Karpas-422 (cell line): ENCODE data around the gene GCHFR. TPM values are rescaled to one million over a fixed set of nuclear protein-coding genes. Genes with fewer than 3 reads are reported as not detected.

ENCODE experiments used
- DNase-seq: peaks from one replicate; pipeline ENCODE4 v3.0.0-alpha.2; 2015
- H2AFZ ChIP-seq: fragments of 200-600 bp; sonication (generic); 2 replicates; pipeline ENCODE4 v1.6.1; 2014; ENCODE audit warnings: antibody characterized with exemption, low read length, mixed read lengths
- H3K27ac ChIP-seq: fragments of 200-600 bp; sonication (generic); 2 replicates; pipeline ENCODE4 v1.5.1; 2014; ENCODE audit warnings: mild to moderate bottlenecking, low read length, moderate library complexity
- H3K27me3 ChIP-seq: fragments of 200-600 bp; sonication (generic); 2 replicates; pipeline ENCODE4 v1.6.1; 2014; ENCODE audit warnings: low read length, mixed read lengths
- H3K36me3 ChIP-seq: fragments of 200-600 bp; sonication (generic); 2 replicates; pipeline ENCODE4 v1.6.1; 2014; ENCODE audit warnings: low read length, mixed read lengths; ENCODE audit not compliant: insufficient read depth
- H3K4me1 ChIP-seq: fragments of 200-600 bp; sonication (generic); 2 replicates; pipeline ENCODE4 v1.6.1; 2014; ENCODE audit warnings: mild to moderate bottlenecking, low read length, mixed read lengths
- H3K4me2 ChIP-seq: fragments of 200-600 bp; sonication (generic); 2 replicates; pipeline ENCODE4 v1.6.1; 2014; ENCODE audit warnings: low read length, low read depth, mild to moderate bottlenecking; ENCODE audit not compliant: poor library complexity, severe bottlenecking
- H3K4me3 ChIP-seq: fragments of 200-600 bp; sonication (generic); 2 replicates; pipeline ENCODE4 v1.5.1; 2014; ENCODE audit warnings: mild to moderate bottlenecking, antibody characterized with exemption, low read length, mixed read lengths
- H3K79me2 ChIP-seq: fragments of 200-600 bp; sonication (generic); 2 replicates; pipeline ENCODE4 v1.6.1; 2014; ENCODE audit warnings: mild to moderate bottlenecking, low read length, mixed read lengths
- H3K9ac ChIP-seq: fragments of 200-600 bp; sonication (generic); 2 replicates; pipeline ENCODE4 v1.6.0; 2014; ENCODE audit warnings: low read length
- H3K9me2 ChIP-seq: fragments of 200-600 bp; sonication (generic), shearing (Covaris generic); replicated peaks from 2 replicates; pipeline ENCODE4 v1.6.0; 2014; ENCODE audit warnings: mild to moderate bottlenecking, low read length, moderate library complexity; ENCODE audit not compliant: insufficient read depth
- H3K9me3 ChIP-seq: fragments of 300-700, 200-600 bp; sonication (generic); 2 replicates; pipeline ENCODE4 v1.6.1; 2014; ENCODE audit warnings: low read length, mixed read lengths
- H4K20me1 ChIP-seq: fragments of 200-600 bp; sonication (generic); 2 replicates; pipeline ENCODE4 v1.6.1; 2014; ENCODE audit warnings: mild to moderate bottlenecking, antibody characterized with exemption, low read length, low read depth; ENCODE audit not compliant: insufficient read depth
- total RNA-seq: library from RNA; depleted of rRNA; stranded (reverse); fragments of >200 nt; shearing (Covaris generic); gene quantifications from 2 replicates; pipeline ENCODE4 v1.2.3, GENCODE V29; 2014; ENCODE audit warnings: low replicate concordance

GCHFR gene
- total RNA-seq, 1 experiment from 2014 or later: 173 TPM

DNA sequence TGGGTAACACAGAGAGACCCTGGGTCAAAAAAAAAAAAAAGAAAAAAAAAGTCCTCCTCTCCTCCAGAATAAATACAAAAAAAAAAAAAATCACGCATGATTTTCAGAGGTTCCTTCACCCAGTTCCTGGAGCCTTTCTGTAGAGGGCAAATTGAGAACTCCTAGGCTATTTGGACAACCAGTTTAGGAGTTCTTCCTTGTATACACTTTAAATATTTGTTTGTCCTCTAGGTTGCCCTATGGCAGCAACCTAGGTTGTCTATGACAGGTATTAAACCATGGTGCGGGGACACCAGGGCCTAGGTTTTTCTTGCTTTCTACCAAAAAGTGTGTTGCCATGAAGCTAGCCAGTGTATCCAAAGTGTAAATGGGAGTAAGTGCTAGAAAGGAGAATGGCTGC lies 39.2 kb downstream of the GCHFR start:
- H2AFZ ChIP-seq: no peak overlapping the region
- no peaks in the 10 kb centered on the region for H3K9me3 ChIP-seq
- H4K20me1 ChIP-seq: no peaks in the 10 kb centered on the region
- H3K79me2 ChIP-seq: peaks cover 49% of the 10 kb centered on the region
- no peak for DNase-seq
- no peak overlapping the region for H3K27ac ChIP-seq
- H3K9me2 ChIP-seq: no peaks in the 10 kb centered on the region
- no peak overlapping the region for H3K9ac ChIP-seq
- no peak overlapping the region for H3K4me3 ChIP-seq
- no peaks in the 10 kb centered on the region for H3K36me3 ChIP-seq
- H3K27me3 ChIP-seq: no peaks in the 10 kb centered on the region
- H3K4me2 ChIP-seq: no peak overlapping the region
- H3K4me1 ChIP-seq: peaks cover 13% of the 10 kb centered on the region

DNA sequence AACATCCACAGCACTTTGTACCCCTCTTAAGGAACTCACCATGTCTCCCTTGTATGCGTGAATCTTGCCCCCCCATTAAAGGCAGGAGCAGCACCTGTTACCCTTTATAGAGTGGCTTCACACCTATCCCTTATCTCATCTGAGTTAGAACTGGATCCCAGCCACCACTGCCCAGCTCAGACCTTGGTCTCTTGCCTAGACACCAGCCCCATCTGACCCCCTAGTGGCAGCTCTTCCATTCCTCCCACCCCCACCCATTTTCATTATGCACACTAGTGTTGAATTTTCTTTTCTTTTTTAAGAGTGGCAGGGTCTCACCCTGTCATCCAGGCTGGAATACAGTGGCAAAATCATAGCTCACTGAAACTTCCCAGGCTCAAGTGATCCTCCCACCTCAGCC lies 39.8 kb downstream of the GCHFR start:
- no peaks in the 10 kb centered on the region for H3K27me3 ChIP-seq
- DNase-seq: no peak
- H3K79me2 ChIP-seq: peaks cover 46% of the 10 kb centered on the region
- H3K4me3 ChIP-seq: no peak overlapping the region
- no peaks in the 10 kb centered on the region for H3K9me2 ChIP-seq
- no peaks in the 10 kb centered on the region for H4K20me1 ChIP-seq
- no peak overlapping the region for H2AFZ ChIP-seq
- no peak overlapping the region for H3K9ac ChIP-seq
- no peaks in the 10 kb centered on the region for H3K9me3 ChIP-seq
- H3K36me3 ChIP-seq: no peaks in the 10 kb centered on the region
- no peak overlapping the region for H3K4me2 ChIP-seq
- H3K4me1 ChIP-seq: peaks cover 19% of the 10 kb centered on the region
- no peak overlapping the region for H3K27ac ChIP-seq

DNA sequence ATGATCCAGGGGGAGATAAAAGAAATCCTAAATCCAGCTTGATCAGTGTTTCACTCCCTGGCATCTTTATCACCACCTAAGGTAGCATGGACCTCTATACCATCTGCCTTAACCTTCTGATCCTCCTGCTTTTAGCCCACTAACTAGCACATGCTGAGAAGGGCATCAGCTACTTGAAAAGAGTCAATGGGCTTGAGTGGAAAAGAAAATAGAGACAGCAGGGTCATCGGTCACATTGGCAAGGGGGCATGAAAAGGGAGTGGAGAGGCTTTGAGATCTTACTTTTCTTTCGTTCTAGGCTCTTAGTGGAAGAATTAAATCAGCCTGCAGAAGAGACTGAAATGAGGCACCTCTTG lies 42.8 kb downstream of the GCHFR start:
- no peaks in the 10 kb centered on the region for H3K27me3 ChIP-seq
- no peak for DNase-seq
- H3K4me2 ChIP-seq: peak overlapping the region; percentile 82
- peak overlapping the region; percentile 95; the same call in 1 of the 2 replicates for H2AFZ ChIP-seq
- no peaks in the 10 kb centered on the region for H3K9me2 ChIP-seq
- no peaks in the 10 kb centered on the region for H3K9me3 ChIP-seq
- peaks cover 42% of the 10 kb centered on the region for H3K79me2 ChIP-seq
- no peaks in the 10 kb centered on the region for H4K20me1 ChIP-seq
- H3K36me3 ChIP-seq: no peaks in the 10 kb centered on the region
- H3K4me3 ChIP-seq: peak overlapping the region; percentile 84
- peaks cover 21% of the 10 kb centered on the region for H3K4me1 ChIP-seq
- peak overlapping the region; percentile 92 for H3K9ac ChIP-seq
- H3K27ac ChIP-seq: peak overlapping the region; percentile 79

DNA sequence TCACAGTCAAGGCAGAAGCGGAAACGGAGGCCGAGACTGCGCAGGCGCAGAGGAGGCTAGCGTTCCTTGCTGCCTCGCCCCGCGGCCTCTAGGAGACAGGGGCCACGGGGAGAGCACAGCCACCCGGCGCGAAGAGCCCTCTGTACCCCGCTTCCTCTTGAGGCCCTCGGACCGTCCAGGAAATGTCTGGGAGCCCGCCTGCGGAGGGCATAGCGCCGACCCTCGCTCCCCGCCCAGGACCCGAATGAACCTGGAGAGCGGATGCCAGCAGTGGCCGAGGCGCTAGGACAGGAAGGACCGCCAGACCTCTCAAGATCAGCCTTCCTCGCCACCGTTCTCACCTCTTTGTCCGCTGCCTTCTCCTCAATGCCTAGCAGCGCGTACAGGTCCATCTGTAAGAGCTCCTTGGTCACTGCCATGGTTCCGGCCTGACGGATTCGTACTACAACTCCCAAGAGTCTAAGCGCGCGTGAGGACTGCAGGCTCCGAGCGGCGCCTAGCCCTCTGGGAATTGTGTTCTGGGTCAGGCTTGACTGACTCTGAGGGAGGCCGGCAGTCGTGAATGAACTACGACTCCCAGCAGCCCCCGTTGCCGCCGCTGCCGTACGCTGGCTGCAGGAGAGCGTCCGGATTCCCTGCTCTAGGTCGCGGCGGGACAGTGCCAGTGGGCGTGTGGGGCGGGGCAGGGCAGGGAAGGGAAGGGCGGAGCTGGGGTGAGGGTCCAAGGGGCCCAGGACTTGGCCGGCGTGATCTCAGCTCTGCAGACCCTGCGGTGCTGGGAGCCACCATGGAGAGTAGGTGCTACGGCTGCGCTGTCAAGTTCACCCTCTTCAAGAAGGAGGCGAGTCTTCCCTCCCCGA lies 43.4 kb downstream of the GCHFR start, which contains the start of the genes DNAJC17 and ZFYVE19:
DNAJC17 (minus strand) TSS at position 446 of the 860 bp plus-strand sequence; CDS start at position 419, 27 bp downstream.
ZFYVE19 (plus strand) TSS at position 62 of the 860 bp plus-strand sequence; CDS start at position 563, 501 bp downstream.
- Histone ChIP-seq H3K79me2 (peaks cover 37% of the 10 kb centered on the region), H3K27ac (peak within 1 kb of the TSS; percentile 79), H3K9ac (peak within 1 kb of the TSS; percentile 92), H3K4me1 (peaks cover 21% of the 10 kb centered on the region), H3K4me2 (peak within 1 kb of the TSS; percentile 82), H2AFZ (peak within 1 kb of the TSS; percentile 95), H3K4me3 (peak within 1 kb of the TSS; percentile 84), H3K9me3 (no peaks in the 10 kb centered on the region), H4K20me1 (no peaks in the 10 kb centered on the region), H3K27me3 (no peaks in the 10 kb centered on the region), H3K9me2 (no peaks in the 10 kb centered on the region), H3K36me3 (no peaks in the 10 kb centered on the region)
- DNase-seq: peak; percentile 99

DNA sequence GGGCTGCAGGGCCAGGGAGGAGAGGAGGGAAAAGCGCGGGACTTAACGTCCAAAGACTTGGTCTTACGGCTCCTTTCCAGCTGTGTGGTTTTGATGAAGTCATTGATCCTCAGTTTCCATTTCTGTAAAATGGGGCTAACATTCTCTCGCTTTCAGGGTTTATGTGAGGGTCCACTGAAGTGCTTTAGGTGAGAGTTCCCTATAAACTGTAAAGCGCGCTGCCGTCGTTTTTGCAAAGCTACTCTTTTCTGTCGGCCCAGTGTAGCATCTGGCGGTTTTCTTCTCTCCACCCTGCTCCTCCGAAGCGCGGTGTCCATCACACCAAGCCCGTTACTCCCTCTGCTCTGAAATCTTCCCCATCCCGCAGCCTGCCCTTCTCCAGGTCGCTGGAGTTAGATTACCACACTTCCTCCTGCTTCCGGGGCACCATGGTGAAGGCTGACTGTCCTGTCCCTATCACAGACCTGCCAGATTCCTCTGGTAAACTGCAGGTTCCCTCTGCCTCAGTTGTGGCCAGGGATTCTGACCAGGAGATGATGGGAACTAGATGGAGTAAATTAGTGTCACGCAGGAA lies 44.1 kb downstream of the GCHFR start:
- Histone ChIP-seq H3K9me3 (no peaks in the 10 kb centered on the region), H3K36me3 (no peaks in the 10 kb centered on the region), H3K9ac (peak overlapping the region; percentile 92), H3K4me2 (peak overlapping the region; percentile 82), H2AFZ (peak overlapping the region; percentile 73), H3K27me3 (no peaks in the 10 kb centered on the region), H4K20me1 (no peaks in the 10 kb centered on the region), H3K27ac (no peak overlapping the region), H3K9me2 (no peaks in the 10 kb centered on the region), H3K4me3 (peak overlapping the region; percentile 84), H3K79me2 (peaks cover 32% of the 10 kb centered on the region), H3K4me1 (peaks cover 21% of the 10 kb centered on the region)
- no peak for DNase-seq

GRCh38 chr15:40808861-40809450 lies 45.1 kb downstream of the GCHFR start:
- Histone ChIP-seq H3K36me3 (no peaks in the 10 kb centered on the region), H3K9me3 (no peaks in the 10 kb centered on the region), H4K20me1 (no peaks in the 10 kb centered on the region), H3K9ac (peak overlapping the region; percentile 92; the same call in 1 of the 2 replicates), H3K79me2 (peaks cover 22% of the 10 kb centered on the region), H3K27ac (no peak overlapping the region), H3K27me3 (no peaks in the 10 kb centered on the region), H3K4me2 (peak overlapping the region; percentile 82), H3K4me1 (peaks cover 21% of the 10 kb centered on the region), H2AFZ (no peak overlapping the region), H3K4me3 (no peak overlapping the region), H3K9me2 (no peaks in the 10 kb centered on the region)
- DNase-seq: no peak

DNA sequence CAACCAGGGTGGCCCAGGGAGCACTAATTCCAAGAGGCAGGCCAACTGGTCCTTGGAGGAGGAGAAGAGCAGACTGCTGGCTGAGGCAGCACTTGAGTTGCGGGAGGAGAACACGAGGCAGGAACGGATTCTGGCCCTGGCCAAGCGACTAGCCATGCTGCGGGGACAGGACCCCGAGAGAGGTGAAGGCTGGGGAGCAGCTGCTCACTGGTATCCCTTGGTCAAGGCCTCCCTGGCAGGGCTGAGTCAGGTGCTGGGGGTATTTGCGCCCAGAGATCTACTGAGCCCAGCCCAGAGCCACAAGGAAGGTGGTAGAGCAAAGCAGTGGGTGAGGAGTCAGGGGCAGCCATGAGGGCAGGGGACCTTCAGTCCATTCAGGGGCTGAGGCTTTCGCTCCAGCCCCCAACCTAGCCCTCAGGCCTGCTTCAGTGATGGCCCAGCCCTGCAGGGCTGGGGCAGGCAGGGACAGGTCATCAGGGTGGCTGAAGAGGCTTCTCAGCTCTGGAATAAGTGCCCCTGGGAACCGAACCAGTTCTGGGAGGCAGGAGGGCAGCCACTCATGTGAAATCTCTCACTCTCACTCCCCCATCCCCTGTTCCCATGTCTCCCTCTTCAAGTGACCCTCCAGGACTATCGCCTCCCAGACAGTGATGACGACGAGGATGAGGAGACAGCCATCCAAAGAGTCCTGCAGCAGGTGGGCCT lies 49.0 kb downstream of the GCHFR start:
- H4K20me1 ChIP-seq: no peaks in the 10 kb centered on the region
- H3K27me3 ChIP-seq: no peaks in the 10 kb centered on the region
- no peak for DNase-seq
- no peak overlapping the region for H3K4me2 ChIP-seq
- no peaks in the 10 kb centered on the region for H3K9me2 ChIP-seq
- no peak overlapping the region for H2AFZ ChIP-seq
- H3K9me3 ChIP-seq: no peaks in the 10 kb centered on the region
- H3K79me2 ChIP-seq: peaks cover 6% of the 10 kb centered on the region
- H3K9ac ChIP-seq: no peak overlapping the region
- H3K36me3 ChIP-seq: no peaks in the 10 kb centered on the region
- no peak overlapping the region for H3K4me3 ChIP-seq
- no peak overlapping the region for H3K27ac ChIP-seq
- H3K4me1 ChIP-seq: peaks cover 10% of the 10 kb centered on the region
